ENCODE measurements around the gene ADARB1.
"Not testable (repeated sequence)": the region's sequence is repeated elsewhere in the genome, so short reads cannot be mapped to it uniquely, and the experiment has no call there.

ADARB1 gene

GRCh38 chr21:45139473-45139872 is 65.1 kb downstream of the ADARB1 start:
- no peak for DNase-seq (ENCODE audit: low read depth)
- H3K4me3 ChIP-seq (ENCODE audit: low read depth, low read length), result no peak overlapping the region
- TF ChIP-seq, protein P1, sequence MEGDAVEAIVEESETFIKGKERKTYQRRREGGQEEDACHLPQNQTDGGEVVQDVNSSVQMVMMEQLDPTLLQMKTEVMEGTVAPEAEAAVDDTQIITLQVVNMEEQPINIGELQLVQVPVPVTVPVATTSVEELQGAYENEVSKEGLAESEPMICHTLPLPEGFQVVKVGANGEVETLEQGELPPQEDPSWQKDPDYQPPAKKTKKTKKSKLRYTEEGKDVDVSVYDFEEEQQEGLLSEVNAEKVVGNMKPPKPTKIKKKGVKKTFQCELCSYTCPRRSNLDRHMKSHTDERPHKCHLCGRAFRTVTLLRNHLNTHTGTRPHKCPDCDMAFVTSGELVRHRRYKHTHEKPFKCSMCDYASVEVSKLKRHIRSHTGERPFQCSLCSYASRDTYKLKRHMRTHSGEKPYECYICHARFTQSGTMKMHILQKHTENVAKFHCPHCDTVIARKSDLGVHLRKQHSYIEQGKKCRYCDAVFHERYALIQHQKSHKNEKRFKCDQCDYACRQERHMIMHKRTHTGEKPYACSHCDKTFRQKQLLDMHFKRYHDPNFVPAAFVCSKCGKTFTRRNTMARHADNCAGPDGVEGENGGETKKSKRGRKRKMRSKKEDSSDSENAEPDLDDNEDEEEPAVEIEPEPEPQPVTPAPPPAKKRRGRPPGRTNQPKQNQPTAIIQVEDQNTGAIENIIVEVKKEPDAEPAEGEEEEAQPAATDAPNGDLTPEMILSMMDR (IDR thresholded peaks at IDR 0.05; ENCODE audit: low read depth, low read length), result no peak
- TF ChIP-seq MYC (IDR thresholded peaks at IDR 0.05; ENCODE audit: low read depth, low read length), result no peak
- TF ChIP-seq MAX (IDR thresholded peaks at IDR 0.05; ENCODE audit: low read depth, low read length), result no peak
- TF ChIP-seq POLR2A (IDR thresholded peaks at IDR 0.05; ENCODE audit: extremely low read depth, insufficient read length), result no peak

DNA sequence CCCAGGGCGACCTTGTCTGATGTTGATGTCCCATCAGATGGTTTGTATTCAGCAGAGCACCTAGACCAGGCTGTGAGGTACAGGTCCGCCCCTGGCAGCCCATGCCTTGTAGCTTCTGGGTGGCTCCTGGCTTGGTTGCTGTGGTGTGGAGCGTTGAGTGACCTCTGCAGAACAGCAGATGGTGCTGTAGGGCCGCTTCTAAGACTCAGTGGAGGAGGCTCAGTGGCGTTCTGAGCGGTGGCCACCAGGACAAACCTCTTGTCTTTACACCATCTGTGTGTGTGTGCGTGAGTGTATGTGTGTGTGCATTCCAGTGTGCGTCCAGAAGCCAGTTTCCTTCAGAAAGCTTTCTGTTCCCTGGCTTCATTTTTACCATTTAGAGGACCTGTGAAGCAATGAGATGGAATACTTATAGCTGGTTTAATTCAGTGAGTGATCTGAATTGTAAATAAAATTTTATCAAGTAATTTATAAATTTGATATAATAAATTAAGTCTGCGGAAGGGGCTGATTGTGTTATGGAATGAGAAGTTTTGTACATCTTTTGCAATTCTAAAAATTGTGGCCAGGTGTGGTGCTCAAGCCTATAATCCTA is 66.1 kb downstream of the ADARB1 start:
- no peak overlapping the region for H3K4me3 ChIP-seq (ENCODE audit: low read depth, low read length)
- peak; percentile 43; the same call in 1 of the 2 replicates for TF ChIP-seq MYC (IDR thresholded peaks at IDR 0.05; ENCODE audit: low read depth, low read length)
- TF ChIP-seq, protein P1 (IDR thresholded peaks at IDR 0.05; ENCODE audit: low read depth, low read length), result peak; percentile 90
- TF ChIP-seq POLR2A (IDR thresholded peaks at IDR 0.05; ENCODE audit: extremely low read depth, insufficient read length), result no peak
- peak; percentile 60; the same call in 1 of the 2 replicates for TF ChIP-seq MAX (IDR thresholded peaks at IDR 0.05; ENCODE audit: low read depth, low read length)
- peak; percentile 89 for DNase-seq (ENCODE audit: low read depth)

DNA sequence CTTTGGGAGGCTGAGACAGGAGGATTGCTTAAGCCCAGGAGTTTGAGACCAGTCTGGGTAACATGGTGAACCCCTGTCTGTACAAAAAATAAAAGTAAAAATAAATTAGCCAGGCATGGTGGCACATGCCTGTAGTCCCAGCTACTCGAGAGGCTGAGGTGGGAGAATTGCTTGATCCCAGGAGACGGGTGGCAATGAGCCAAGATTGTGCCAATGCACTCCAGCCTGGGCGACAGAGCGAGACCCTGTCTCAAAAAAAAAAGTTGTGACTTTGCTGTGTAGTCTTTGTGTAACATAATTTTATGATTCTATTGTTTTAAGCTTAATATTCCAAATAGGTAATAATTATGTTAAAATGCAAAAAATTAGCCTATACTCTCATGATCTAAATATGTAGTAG is 66.6 kb downstream of the ADARB1 start:
- not testable (repeated sequence) for DNase-seq (ENCODE audit: low read depth); H3K4me3 ChIP-seq (ENCODE audit: low read depth, low read length)

DNA sequence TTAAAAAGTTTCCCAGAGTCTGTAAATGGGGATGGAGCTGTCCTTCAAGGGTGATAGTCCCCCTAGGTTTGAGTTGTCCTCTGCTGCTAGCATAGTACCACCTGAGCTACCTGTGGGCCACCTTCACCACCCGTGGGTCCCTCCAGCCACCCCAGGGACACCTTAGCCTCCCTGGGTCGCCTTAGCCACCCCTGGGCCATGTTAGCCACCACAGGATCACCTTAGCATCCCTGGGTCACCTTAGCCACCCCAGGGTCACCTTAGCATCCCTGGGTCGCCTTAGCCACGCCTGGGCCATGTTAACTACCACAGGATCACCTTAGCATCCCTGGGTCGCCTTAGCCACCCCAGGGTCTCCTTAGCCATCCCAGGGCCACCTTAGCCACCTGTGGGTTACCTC is 67.1 kb downstream of the ADARB1 start:
- H3K4me3 ChIP-seq (ENCODE audit: low read depth, low read length), result no peak overlapping the region
- no peak for DNase-seq (ENCODE audit: low read depth)
- TF ChIP-seq MYC (IDR thresholded peaks at IDR 0.05; ENCODE audit: low read depth, low read length) (no peak), MAX (IDR thresholded peaks at IDR 0.05; ENCODE audit: low read depth, low read length) (no peak), POLR2A (IDR thresholded peaks at IDR 0.05; ENCODE audit: extremely low read depth, insufficient read length) (no peak)
- TF ChIP-seq, protein P1 (IDR thresholded peaks at IDR 0.05; ENCODE audit: low read depth, low read length), result no peak

GRCh38 chr21:45142469-45143308 is 68.3 kb downstream of the ADARB1 start:
- TF ChIP-seq MYC (IDR thresholded peaks at IDR 0.05; ENCODE audit: low read depth, low read length) (peak; percentile 45; the same call in 1 of the 2 replicates), MAX (IDR thresholded peaks at IDR 0.05; ENCODE audit: low read depth, low read length) (peak; percentile 85), POLR2A (IDR thresholded peaks at IDR 0.05; ENCODE audit: extremely low read depth, insufficient read length) (no peak)
- TF ChIP-seq, protein P1 (IDR thresholded peaks at IDR 0.05; ENCODE audit: low read depth, low read length), result no peak
- peak; percentile 40 for DNase-seq (ENCODE audit: low read depth)
- no peak overlapping the region for H3K4me3 ChIP-seq (ENCODE audit: low read depth, low read length)

DNA sequence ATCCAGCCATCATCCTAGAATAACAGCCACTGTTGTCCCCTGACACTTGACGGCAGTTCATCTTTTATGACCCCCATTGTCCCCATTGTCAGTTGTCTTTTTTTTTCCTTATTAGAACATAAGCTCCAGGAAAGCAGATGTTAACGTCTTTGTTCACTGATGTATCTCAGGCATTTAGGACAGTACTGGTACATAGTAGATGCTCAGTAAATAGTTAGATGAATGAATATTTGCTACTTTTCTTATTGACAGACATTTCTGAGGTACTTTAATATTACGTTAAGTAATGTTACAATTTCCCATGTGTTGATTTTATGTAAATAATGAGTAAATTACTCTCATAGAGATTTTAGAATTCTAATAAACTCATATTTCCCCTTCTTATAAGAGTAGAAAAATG is 69.5 kb downstream of the ADARB1 start:
- DNase-seq (ENCODE audit: low read depth), result no peak
- H3K4me3 ChIP-seq (ENCODE audit: low read depth, low read length), result no peak overlapping the region
- TF ChIP-seq, protein P1 (IDR thresholded peaks at IDR 0.05; ENCODE audit: low read depth, low read length), result no peak
- TF ChIP-seq MAX (IDR thresholded peaks at IDR 0.05; ENCODE audit: low read depth, low read length) (no peak), POLR2A (IDR thresholded peaks at IDR 0.05; ENCODE audit: extremely low read depth, insufficient read length) (no peak), MYC (IDR thresholded peaks at IDR 0.05; ENCODE audit: low read depth, low read length) (no peak)

Data from NB4 (cell line).